Spleen (tissue), 11 donors: ENCODE measurements around the gene SAMD14. TPM values are rescaled to one million over a fixed set of nuclear protein-coding genes. Genes with fewer than 3 reads are reported as not detected.

Source experiments
- DNase-seq: peaks from one replicate; pipeline ENCODE4 v3.0.0-alpha.2; 2020
- H3K27ac ChIP-seq, 8 donors: fragments of 200-600 bp; sonication (generic) in 7 of 8; 1 replicate in 4 of 8; 2 replicates in 4 of 8; pipeline versions ENCODE4 v1.5.0 to v1.8.0; 2016 to 2021; ENCODE audit warnings: inconsistent platforms in 4 of 8, mild to moderate bottlenecking in 4 of 8, moderate library complexity in 1 of 8
- H3K27me3 ChIP-seq, 7 donors: fragments of 200-600 bp; sonication (generic) in 6 of 7; replicated peaks in 1 of 7; 1 replicate in 4 of 7; 2 replicates in 3 of 7; pipeline versions ENCODE4 v1.5.0 to v1.8.0; 2016 to 2021; ENCODE audit warnings: inconsistent platforms in 3 of 7, mild to moderate bottlenecking in 1 of 7
- H3K36me3 ChIP-seq, 6 donors: fragments of 200-600 bp; sonication (generic) in 5 of 6; 1 replicate in 4 of 6; 2 replicates in 2 of 6; pipeline versions ENCODE4 v1.5.0 to v1.8.0; 2016 to 2021; ENCODE audit warnings: inconsistent platforms in 2 of 6
- H3K4me1 ChIP-seq, 6 donors: fragments of 200-600 bp; sonication (generic) in 5 of 6; 1 replicate in 3 of 6; 2 replicates in 3 of 6; pipeline versions ENCODE4 v1.5.0 to v1.8.0; 2016 to 2021; ENCODE audit warnings: inconsistent platforms in 3 of 6
- H3K4me3 ChIP-seq, 8 donors: fragments of 200-600 bp; sonication (generic) in 7 of 8; 1 replicate in 4 of 8; 2 replicates in 4 of 8; pipeline versions ENCODE4 v1.5.0 to v1.8.0; 2016 to 2021; ENCODE audit warnings: inconsistent platforms in 4 of 8, mild to moderate bottlenecking in 4 of 8, moderate library complexity in 2 of 8
- H3K9me3 ChIP-seq, 8 donors: fragments of 200-600 bp; sonication (generic) in 7 of 8; 1 replicate in 4 of 8; 2 replicates in 4 of 8; pipeline versions ENCODE4 v1.5.0 to v1.8.0; 2016 to 2021; ENCODE audit warnings: inconsistent platforms in 4 of 8
- POLR2A ChIP-seq, 3 donors: fragments of 450-650 bp; IDR thresholded peaks; one replicate each; pipeline ENCODE4 v1.5.1; 2017; ENCODE audit warnings: antibody characterized with exemption in 3 of 3, mild to moderate bottlenecking in 1 of 3
- POLR2AphosphoS5 ChIP-seq, 3 donors: sonication (generic); formaldehyde crosslinking; IDR thresholded peaks; one replicate each; pipeline ENCODE4 v1.5.1; 2017; ENCODE audit warnings: antibody characterized with exemption in 3 of 3
- WGBS, 5 donors: extraction: QIAGEN DNeasy Blood & Tissue Kit in 3 of 5; methylation state at CpG; one replicate each; pipeline versions ENCODE4 v1.1.5 to v1.1.7; 2013 to 2018; 5-methylcytosine and 5-hydroxymethylcytosine counted together
- intact Hi-C: fragments of 100-400 bp; cut with DNase I; formaldehyde crosslinking; loops from one replicate; pipeline ENCODE4 v1.15.0; 2023; ENCODE audit warnings: low total_unique reads
- polyA plus RNA-seq, 3 donors: library from polyadenylated mRNA; stranded (reverse); fragments of 200-250 nt; gene quantifications; one replicate each; pipeline ENCODE4 v1.2.1, GENCODE V29; 2013
- total RNA-seq, 7 donors: library from RNA; depleted of rRNA in 3 of 7; stranded (reverse); fragments of >200 nt in 3 of 7; fragmentation: NEBNext Ultra II Directional in 4 of 7; extraction: Animal tissue kit (Norgen Biotek cat#: 25700) in 4 of 7; gene quantifications; one replicate each; pipeline versions ENCODE4 v1.1.0 to v1.2.1, GENCODE V29; 2016 to 2021
- TF ChIP-seq, protein P1 (sequence below), 11 experiments: fragments of 200-600 bp in 7 of 11; fragments of 450-650 bp in 4 of 11; sonication (generic) in 4 of 11; IDR thresholded peaks in 8 of 11; conservative IDR thresholded peaks in 3 of 11; 1 replicate in 7 of 11; 2 replicates in 4 of 11; pipeline versions ENCODE4 v1.4.0 to v1.8.0; 2016 to 2021; ENCODE audit warnings: antibody characterized with exemption in 11 of 11, inconsistent platforms in 4 of 11, mild to moderate bottlenecking in 1 of 11
- donor health status: healthy with polysubstance abuse.
- donor health status: DM: no; HTN: no; CAD: no; lungs with moderate emphysema.
- donor health status: DM: no; HTN: no; CAD: no.
- donor health status: Bipolar disorder and iron deficiency.
- donor health status: healthy.
- donor health status: DM: no; HTN: no; CAD: no.
- donor health status: DM: yes; HTN: yes; CAD: no.

SAMD14 gene
- total and polyA plus RNA-seq, 10 donors = 1.1 to 7.5 (median 2.1) TPM

DNA sequence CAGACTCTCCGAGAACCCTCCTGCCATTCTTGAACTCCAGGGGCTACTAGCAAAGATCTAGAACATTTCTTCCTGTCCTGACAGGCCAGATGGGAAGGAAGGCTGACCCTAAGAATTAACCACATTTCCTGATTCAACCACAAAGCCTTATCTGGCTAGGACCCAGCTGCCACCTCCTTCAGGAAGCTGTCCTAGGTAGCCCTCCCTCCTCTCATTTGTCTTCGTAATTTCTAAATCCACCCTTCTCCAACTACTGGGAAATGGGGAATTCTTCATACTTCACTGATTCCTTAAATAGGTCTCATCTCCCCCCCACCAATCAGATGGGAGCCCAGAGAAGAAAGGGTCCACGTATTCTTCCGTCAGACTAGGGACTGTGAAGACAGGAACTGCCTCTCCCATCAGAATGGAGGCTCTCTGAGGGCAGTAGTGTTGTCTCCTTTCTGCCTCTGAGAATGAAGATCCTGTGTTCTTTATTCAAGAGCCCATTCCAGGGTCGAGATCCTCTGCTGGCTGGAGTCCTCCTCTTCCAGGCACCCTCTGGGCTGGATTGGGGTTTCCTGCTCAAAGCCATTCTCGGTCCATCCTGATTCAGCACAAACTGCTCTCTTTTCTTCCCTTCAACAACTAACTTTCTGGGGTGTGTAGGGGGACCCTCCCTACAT is 2.1 kb downstream of the SAMD14 start:
- no peak for TF ChIP-seq POLR2AphosphoS5 (IDR thresholded peaks at IDR 0.05)
- TF ChIP-seq POLR2A (IDR thresholded peaks at IDR 0.05) = no peak
- TF ChIP-seq, protein P1, sequence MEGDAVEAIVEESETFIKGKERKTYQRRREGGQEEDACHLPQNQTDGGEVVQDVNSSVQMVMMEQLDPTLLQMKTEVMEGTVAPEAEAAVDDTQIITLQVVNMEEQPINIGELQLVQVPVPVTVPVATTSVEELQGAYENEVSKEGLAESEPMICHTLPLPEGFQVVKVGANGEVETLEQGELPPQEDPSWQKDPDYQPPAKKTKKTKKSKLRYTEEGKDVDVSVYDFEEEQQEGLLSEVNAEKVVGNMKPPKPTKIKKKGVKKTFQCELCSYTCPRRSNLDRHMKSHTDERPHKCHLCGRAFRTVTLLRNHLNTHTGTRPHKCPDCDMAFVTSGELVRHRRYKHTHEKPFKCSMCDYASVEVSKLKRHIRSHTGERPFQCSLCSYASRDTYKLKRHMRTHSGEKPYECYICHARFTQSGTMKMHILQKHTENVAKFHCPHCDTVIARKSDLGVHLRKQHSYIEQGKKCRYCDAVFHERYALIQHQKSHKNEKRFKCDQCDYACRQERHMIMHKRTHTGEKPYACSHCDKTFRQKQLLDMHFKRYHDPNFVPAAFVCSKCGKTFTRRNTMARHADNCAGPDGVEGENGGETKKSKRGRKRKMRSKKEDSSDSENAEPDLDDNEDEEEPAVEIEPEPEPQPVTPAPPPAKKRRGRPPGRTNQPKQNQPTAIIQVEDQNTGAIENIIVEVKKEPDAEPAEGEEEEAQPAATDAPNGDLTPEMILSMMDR (IDR thresholded peaks at IDR 0.05 in 8 of 11, conservative IDR thresholded peaks at IDR 0.05 in 3 of 11) = no peak
- no peaks in the 10 kb centered on the region for H3K9me3 ChIP-seq
- H3K27ac ChIP-seq = no peak overlapping the region
- no peak overlapping the region for H3K4me3 ChIP-seq
- intact Hi-C loops = no loop called here
- no peak for DNase-seq
- H3K4me1 ChIP-seq = peaks cover 19 to 58% (median 46%) of the 10 kb centered on the region in 6 donors
- WGBS, 5 donors = 21 to 36% (median 29%) methylated on average over 6 of the region's 6 CpGs
- peaks cover 0 to 7% (median under 1%) of the 10 kb centered on the region in 6 donors for H3K36me3 ChIP-seq
- peaks cover 0 to 41% (median 22%) of the 10 kb centered on the region in 7 donors for H3K27me3 ChIP-seq

DNA sequence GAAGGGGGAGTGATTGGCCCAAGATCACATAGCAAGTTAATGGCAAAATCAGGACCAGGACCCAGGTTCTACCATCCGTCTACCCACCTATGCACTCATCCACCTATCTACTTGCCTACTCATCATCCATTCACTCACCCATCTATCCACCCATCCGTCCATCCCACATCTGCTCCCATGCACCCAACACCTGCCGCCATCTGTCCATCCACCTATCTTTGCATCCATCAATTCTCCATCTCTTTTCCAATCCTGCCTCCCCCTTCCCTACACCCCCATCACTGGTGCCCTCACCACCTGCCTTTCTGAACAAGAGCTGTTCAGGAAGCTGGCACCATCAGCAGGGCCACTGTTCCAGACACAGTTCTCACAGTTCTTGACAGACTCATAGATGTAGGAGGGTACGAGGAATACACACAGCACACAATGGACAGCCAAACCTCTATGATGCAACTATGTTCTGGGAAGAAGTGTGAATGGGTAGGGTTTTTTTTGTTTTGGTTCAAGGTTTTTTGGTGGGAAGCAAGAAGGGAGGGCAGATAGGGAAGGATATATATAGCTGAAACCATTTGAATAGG is 4.5 kb downstream of the SAMD14 start:
- H3K36me3 ChIP-seq = no peaks in the 10 kb centered on the region
- H3K4me1 ChIP-seq = peaks cover 19 to 47% (median 38%) of the 10 kb centered on the region in 6 donors
- intact Hi-C loops = no loop called here
- H3K4me3 ChIP-seq = no peak overlapping the region
- DNase-seq = no peak
- no peaks in the 10 kb centered on the region for H3K9me3 ChIP-seq
- H3K27ac ChIP-seq = no peak overlapping the region
- 92 to 98% (median 92%) methylated on average over 4 of the region's 4 CpGs for WGBS, 5 donors
- H3K27me3 ChIP-seq = peaks cover 0 to 36% (median 22%) of the 10 kb centered on the region in 7 donors
- TF ChIP-seq POLR2A (IDR thresholded peaks at IDR 0.05) (no peak), POLR2AphosphoS5 (IDR thresholded peaks at IDR 0.05) (no peak)
- TF ChIP-seq, protein P1 (IDR thresholded peaks at IDR 0.05 in 8 of 11, conservative IDR thresholded peaks at IDR 0.05 in 3 of 11) = no peak

DNA sequence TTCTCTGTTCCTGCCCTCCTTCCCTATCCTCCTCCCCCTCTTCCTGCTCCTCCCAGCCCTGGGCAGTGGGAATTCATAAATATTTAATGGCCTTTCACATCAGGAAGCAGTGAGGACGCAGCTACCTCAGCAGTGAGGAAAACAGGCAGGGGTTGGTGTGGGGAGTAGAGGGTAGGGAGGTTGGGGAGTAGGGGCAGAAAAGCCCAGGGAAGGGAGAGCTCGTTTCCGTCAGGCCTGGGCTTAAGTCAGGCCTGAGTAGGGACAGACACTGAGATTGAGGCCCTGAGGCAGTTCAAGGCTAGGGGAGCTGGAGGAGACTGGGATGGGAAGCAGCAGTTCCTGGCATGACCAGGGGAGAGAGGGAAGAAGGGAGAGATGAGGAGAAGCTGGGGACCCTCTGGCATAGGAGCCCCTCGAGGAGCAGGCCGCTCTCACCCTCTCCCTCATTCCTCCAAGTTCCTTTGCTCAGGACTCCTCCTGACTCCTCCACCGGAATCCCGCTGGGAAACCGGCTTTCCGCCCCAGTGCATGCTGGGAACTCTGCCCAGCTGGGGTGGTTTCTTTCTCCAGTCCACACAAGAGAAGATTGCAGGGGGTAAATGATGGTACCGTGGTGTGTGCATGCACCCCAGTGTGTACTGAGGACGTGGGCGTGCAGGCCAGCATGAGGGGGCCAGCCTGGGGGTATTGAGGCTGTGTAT is 6.2 kb downstream of the SAMD14 start:
- DNase-seq = no peak
- 54 to 77% (median 72%) methylated on average over 12 of the region's 12 CpGs for WGBS, 5 donors
- Histone ChIP-seq H3K4me3 (no peak overlapping the region), H3K4me1 (peaks cover 8 to 30% (median 22%) of the 10 kb centered on the region in 6 donors), H3K36me3 (no peaks in the 10 kb centered on the region), H3K27me3 (peaks cover 0 to 27% (median 7%) of the 10 kb centered on the region in 7 donors), H3K9me3 (no peaks in the 10 kb centered on the region), H3K27ac (peak overlapping the region in 7 of 8 donors; percentile 9 to 70 (median 54))
- intact Hi-C loops = no loop called here
- TF ChIP-seq POLR2AphosphoS5 (IDR thresholded peaks at IDR 0.05) (no peak), POLR2A (IDR thresholded peaks at IDR 0.05) (no peak)
- TF ChIP-seq, protein P1 (IDR thresholded peaks at IDR 0.05 in 8 of 11, conservative IDR thresholded peaks at IDR 0.05 in 3 of 11) = no peak

DNA sequence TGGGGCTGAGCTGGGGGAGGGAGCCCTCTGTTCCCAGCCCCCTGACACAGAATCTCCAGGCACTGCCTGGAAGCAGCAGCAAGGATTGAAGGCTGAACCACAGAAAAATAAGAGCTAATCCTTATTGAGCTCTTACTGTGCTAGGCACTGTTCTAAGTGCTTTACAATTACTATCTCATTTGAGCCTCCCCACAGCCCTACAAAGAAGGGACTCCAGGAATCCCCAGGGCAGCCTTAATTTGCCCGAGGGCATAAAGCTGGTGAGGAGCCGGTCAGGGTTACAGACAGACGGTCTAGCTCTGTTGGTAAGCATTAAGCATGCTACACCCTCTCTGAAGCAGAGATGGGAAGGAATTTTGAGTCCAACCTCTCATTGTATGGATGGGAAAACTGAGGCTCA is 7.0 kb downstream of the SAMD14 start:
- no peaks in the 10 kb centered on the region for H3K36me3 ChIP-seq
- H3K4me3 ChIP-seq = no peak overlapping the region
- H3K27me3 ChIP-seq = peaks cover 0 to 24% (median 1%) of the 10 kb centered on the region in 7 donors
- no peaks in the 10 kb centered on the region for H3K9me3 ChIP-seq
- intact Hi-C loops = no loop called here
- H3K4me1 ChIP-seq = peaks cover 5 to 21% (median 15%) of the 10 kb centered on the region in 6 donors
- DNase-seq = no peak
- WGBS, 5 donors = 85 to 93% (median 90%) methylated on average over 3 of the region's 3 CpGs
- TF ChIP-seq POLR2A (IDR thresholded peaks at IDR 0.05) (no peak), POLR2AphosphoS5 (IDR thresholded peaks at IDR 0.05) (no peak)
- TF ChIP-seq, protein P1 (IDR thresholded peaks at IDR 0.05 in 8 of 11, conservative IDR thresholded peaks at IDR 0.05 in 3 of 11) = no peak
- peak overlapping the region in 4 of 8 donors; percentile 40 to 70 (median 62) for H3K27ac ChIP-seq
